ENCODE data around the gene SZT2. TPM values are rescaled to one million over a fixed set of nuclear protein-coding genes. Genes with fewer than 3 reads are reported as not detected.

SZT2 gene
- total RNA-seq, 1 experiment from 2014 or later, result 71.6 TPM

- peaks cover 9% of the 10 kb centered on the region; the same call in 1 of the 2 replicates for H3F3A ChIP-seq (ENCODE audit: insufficient read depth, low read depth)
- intact Hi-C loops (cut with micrococcal nuclease; ENCODE audit: unreplicated experiment), result no loop called here
- no peaks in the 10 kb centered on the region for H3K4me1 ChIP-seq (replicated peaks; ENCODE audit: insufficient read depth)
- H3K27ac ChIP-seq, result no peak overlapping the region
- H3K79me2 ChIP-seq (ENCODE audit: low read depth), result no peaks in the 10 kb centered on the region
- BruUV-seq (replicated peaks), result no TSS peak
- DNase-seq, result no peak
- TF ChIP-seq EZH2 (IDR thresholded peaks at IDR 0.05; ENCODE audit: low read depth), result no peak
- TF ChIP-seq, protein P1, sequence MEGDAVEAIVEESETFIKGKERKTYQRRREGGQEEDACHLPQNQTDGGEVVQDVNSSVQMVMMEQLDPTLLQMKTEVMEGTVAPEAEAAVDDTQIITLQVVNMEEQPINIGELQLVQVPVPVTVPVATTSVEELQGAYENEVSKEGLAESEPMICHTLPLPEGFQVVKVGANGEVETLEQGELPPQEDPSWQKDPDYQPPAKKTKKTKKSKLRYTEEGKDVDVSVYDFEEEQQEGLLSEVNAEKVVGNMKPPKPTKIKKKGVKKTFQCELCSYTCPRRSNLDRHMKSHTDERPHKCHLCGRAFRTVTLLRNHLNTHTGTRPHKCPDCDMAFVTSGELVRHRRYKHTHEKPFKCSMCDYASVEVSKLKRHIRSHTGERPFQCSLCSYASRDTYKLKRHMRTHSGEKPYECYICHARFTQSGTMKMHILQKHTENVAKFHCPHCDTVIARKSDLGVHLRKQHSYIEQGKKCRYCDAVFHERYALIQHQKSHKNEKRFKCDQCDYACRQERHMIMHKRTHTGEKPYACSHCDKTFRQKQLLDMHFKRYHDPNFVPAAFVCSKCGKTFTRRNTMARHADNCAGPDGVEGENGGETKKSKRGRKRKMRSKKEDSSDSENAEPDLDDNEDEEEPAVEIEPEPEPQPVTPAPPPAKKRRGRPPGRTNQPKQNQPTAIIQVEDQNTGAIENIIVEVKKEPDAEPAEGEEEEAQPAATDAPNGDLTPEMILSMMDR (conservative IDR thresholded peaks at IDR 0.05), result no peak
- no peaks in the 10 kb centered on the region for H4K20me1 ChIP-seq (ENCODE audit: insufficient read depth)
- no peak overlapping the region for H3K4me3 ChIP-seq
- CTCF ChIA-PET, result no interaction called here
- H3K36me3 ChIP-seq (ENCODE audit: low read depth), result peaks cover 3% of the 10 kb centered on the region; the same call in 1 of the 2 replicates
- H3K9me2 ChIP-seq (ENCODE audit: insufficient read depth), result no peaks in the 10 kb centered on the region
- H2AFZ ChIP-seq, result no peak overlapping the region
- no peaks in the 10 kb centered on the region for H3K27me3 ChIP-seq (ENCODE audit: insufficient read depth, low read depth)
- H3K9me3 ChIP-seq (ENCODE audit: insufficient read depth, low read depth), result no peaks in the 10 kb centered on the region
- H3K4me2 ChIP-seq, result no peak overlapping the region
- POLR2A ChIA-PET (ENCODE audit: unreplicated experiment), result interaction anchor here (0.6 kb wide), 1 partner anchor 649 kb away, joined by 3 read pairs; no protein-coding TSS in a partner anchor
Observed at GRCh38 chr1:43440358-43440757, 50.7 kb downstream of the SZT2 start.

DNA sequence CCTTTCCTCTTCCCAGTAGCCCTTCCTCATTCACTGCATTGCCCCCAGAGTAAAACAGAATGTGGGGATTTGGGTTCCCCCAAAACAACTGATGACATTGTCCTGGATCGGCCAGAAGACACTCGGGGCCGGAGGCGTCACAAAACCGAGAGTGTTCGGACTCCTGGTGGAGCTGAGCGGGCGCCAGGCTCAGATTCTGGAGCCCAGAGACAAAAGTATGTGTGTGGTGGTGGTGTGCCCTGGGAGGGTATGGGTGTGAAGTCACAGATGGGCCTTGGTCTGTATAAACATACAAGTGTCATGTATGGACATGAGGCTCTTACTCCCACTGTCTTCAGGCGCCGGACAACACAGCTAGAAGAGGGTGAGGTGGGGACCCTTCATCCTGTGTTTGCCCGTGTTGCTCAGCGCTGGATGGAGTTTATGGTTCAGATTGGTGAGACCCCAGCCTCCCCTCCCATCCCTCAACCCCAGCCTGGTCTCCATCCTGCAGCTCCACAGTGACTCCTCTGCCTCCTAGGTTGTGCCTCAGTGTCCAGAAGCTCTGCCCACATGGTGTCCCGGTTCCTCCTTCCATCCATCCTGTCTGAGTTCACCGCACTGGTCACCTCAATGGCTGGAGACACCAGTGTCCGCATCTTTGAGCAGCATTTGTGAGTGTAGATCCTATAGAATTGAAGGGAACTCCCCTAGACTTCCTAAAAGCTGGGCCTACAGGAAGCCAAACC is 51.6 kb downstream of the SZT2 start:
- H4K20me1 ChIP-seq (ENCODE audit: insufficient read depth), result no peaks in the 10 kb centered on the region
- BruUV-seq (replicated peaks), result no TSS peak
- no peaks in the 10 kb centered on the region for H3K27me3 ChIP-seq (ENCODE audit: insufficient read depth, low read depth)
- no peak for TF ChIP-seq EZH2 (IDR thresholded peaks at IDR 0.05; ENCODE audit: low read depth)
- TF ChIP-seq, protein P1 (conservative IDR thresholded peaks at IDR 0.05), result no peak
- CTCF ChIA-PET, result no interaction called here
- peaks cover 17% of the 10 kb centered on the region; the same call in 1 of the 2 replicates for H3F3A ChIP-seq (ENCODE audit: insufficient read depth, low read depth)
- intact Hi-C loops (cut with micrococcal nuclease; ENCODE audit: unreplicated experiment), result no loop called here
- H3K79me2 ChIP-seq (ENCODE audit: low read depth), result no peaks in the 10 kb centered on the region
- no peak overlapping the region for H3K4me3 ChIP-seq
- H3K9me3 ChIP-seq (ENCODE audit: insufficient read depth, low read depth), result no peaks in the 10 kb centered on the region
- DNase-seq, result no peak
- no peaks in the 10 kb centered on the region for H3K9me2 ChIP-seq (ENCODE audit: insufficient read depth)
- H3K36me3 ChIP-seq (ENCODE audit: low read depth), result 0 out of 2 replicates have a peak, but pooled peaks cover 3% of the 10 kb centered on the region
- POLR2A ChIA-PET (ENCODE audit: unreplicated experiment), result no interaction called here
- no peaks in the 10 kb centered on the region for H3K4me1 ChIP-seq (replicated peaks; ENCODE audit: insufficient read depth)
- H3K27ac ChIP-seq, result no peak overlapping the region
- no peak overlapping the region for H3K4me2 ChIP-seq
- H2AFZ ChIP-seq, result no peak overlapping the region

DNA sequence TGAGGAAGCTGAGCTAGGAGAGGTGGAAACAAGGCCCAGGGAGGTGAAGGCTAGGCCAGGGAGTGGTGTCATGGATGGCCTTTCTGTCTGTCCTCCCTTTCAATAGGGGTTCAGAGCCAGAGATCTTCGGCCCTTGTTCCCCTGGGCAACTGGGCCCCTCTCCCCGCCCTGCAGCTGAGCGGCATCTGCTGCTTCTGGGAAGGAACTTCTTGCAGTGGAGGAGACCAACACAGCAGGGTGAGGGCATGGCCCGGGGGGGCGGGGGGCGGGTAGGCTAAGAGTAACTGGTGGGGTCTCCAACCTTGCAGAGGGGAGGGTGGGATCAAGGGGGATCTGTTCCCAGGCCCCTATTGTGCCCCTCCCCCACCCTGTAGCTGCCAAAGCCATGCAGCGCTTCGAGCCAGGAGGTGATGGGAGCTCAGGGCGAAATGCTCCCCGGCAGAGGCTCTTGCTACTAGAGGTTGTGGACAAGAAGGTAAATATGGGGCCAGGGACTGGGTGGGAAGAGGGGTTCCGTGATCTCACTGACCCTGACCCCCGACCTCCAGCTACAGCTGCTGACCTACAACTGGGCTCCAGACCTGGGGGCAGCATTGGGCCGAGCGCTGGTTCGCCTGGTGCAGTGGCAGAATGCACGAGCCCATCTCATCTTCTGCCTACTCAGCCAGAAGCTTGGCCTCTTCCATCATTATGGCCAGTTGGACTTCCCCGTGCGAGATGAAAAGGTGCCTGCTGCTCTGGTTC is 52.4 kb downstream of the SZT2 start:
- no peak overlapping the region for H3K4me2 ChIP-seq
- H3F3A ChIP-seq (ENCODE audit: insufficient read depth, low read depth), result peaks cover 21% of the 10 kb centered on the region; the same call in 1 of the 2 replicates
- intact Hi-C loops (cut with micrococcal nuclease; ENCODE audit: unreplicated experiment), result no loop called here
- no peaks in the 10 kb centered on the region for H3K9me3 ChIP-seq (ENCODE audit: insufficient read depth, low read depth)
- BruUV-seq (replicated peaks), result no TSS peak
- TF ChIP-seq, protein P1 (conservative IDR thresholded peaks at IDR 0.05), result no peak
- TF ChIP-seq EZH2 (IDR thresholded peaks at IDR 0.05; ENCODE audit: low read depth), result no peak
- H3K36me3 ChIP-seq (ENCODE audit: low read depth), result 0 out of 2 replicates have a peak, but pooled peaks cover 4% of the 10 kb centered on the region
- no peaks in the 10 kb centered on the region for H4K20me1 ChIP-seq (ENCODE audit: insufficient read depth)
- no peak for DNase-seq
- no peak overlapping the region for H3K27ac ChIP-seq
- ChIA-PET POLR2A (ENCODE audit: unreplicated experiment) (no interaction called here), CTCF (no interaction called here)
- H3K4me1 ChIP-seq (replicated peaks; ENCODE audit: insufficient read depth), result no peaks in the 10 kb centered on the region
- no peaks in the 10 kb centered on the region for H3K9me2 ChIP-seq (ENCODE audit: insufficient read depth)
- no peak overlapping the region for H2AFZ ChIP-seq
- no peaks in the 10 kb centered on the region for H3K79me2 ChIP-seq (ENCODE audit: low read depth)
- H3K27me3 ChIP-seq (ENCODE audit: insufficient read depth, low read depth), result no peaks in the 10 kb centered on the region
- no peak overlapping the region for H3K4me3 ChIP-seq
